Kidney (tissue), 14 donors: ENCODE measurements around the gene SMG6. TPM values are rescaled to one million over a fixed set of nuclear protein-coding genes. Genes with fewer than 3 reads are reported as not detected.
A peak's percentile ranks its signal among the peaks of the same experiment; 100 is the strongest.

Source experiments
- DNase-seq, 5 donors: peaks; one replicate each; pipeline ENCODE4 v3.0.0-alpha.2; 2013 to 2020
- FAIRE-seq: peaks from 2 replicates; lab custom pipeline; 2012; peaks lifted over from hg19 to GRCh38; lab: Jason Lieb, UNC
- H3K27ac ChIP-seq, 2 donors: one replicate each; pipeline ENCODE4 v1.7.0; 2013; ENCODE audit warnings: low read depth in 2 of 2, low read length in 2 of 2, inconsistent platforms in 1 of 2
- H3K27me3 ChIP-seq: one replicate; pipeline ENCODE4 v1.7.1; 2013; ENCODE audit warnings: low read length, inconsistent platforms; ENCODE audit not compliant: control insufficient read depth, insufficient read depth
- H3K36me3 ChIP-seq, 3 donors: one replicate each; pipeline versions ENCODE4 v1.7.0 to v1.7.1; 2013; ENCODE audit warnings: low read length in 3 of 3, control low read depth in 1 of 3, inconsistent platforms in 1 of 3; ENCODE audit not compliant: insufficient read depth in 3 of 3, control insufficient read depth in 2 of 3
- H3K4me1 ChIP-seq, 3 donors: one replicate each; pipeline versions ENCODE4 v1.7.0 to v1.7.1; 2013; ENCODE audit warnings: low read length in 3 of 3, inconsistent platforms in 1 of 3, low read depth in 1 of 3; ENCODE audit not compliant: control insufficient read depth in 2 of 3, insufficient read depth in 2 of 3
- H3K4me3 ChIP-seq, 3 donors: one replicate each; pipeline versions ENCODE4 v1.7.0 to v1.8.1; 2013; ENCODE audit warnings: low read length in 3 of 3, control low read depth in 1 of 3, inconsistent platforms in 1 of 3
- H3K9ac ChIP-seq, 3 donors: one replicate each; pipeline versions ENCODE4 v1.7.0 to v1.7.1; 2013; ENCODE audit warnings: low read length in 3 of 3, control low read depth in 1 of 3, inconsistent platforms in 1 of 3
- H3K9me3 ChIP-seq, 3 donors: one replicate each; pipeline versions ENCODE4 v1.7.0 to v1.7.1; 2013; ENCODE audit warnings: low read length in 3 of 3, control low read depth in 1 of 3, inconsistent platforms in 1 of 3; ENCODE audit not compliant: control insufficient read depth in 2 of 3, insufficient read depth in 1 of 3
- intact Hi-C: fragments of 100-400 bp; cut with DNase I; formaldehyde crosslinking; loops from one replicate; pipeline ENCODE4 v1.11.1; 2022
- polyA plus RNA-seq: library from polyadenylated mRNA; stranded (reverse); fragments of 350-450 nt; fragmentation: Illumina TruSeq; extraction: RNeasy Lipid Tissue Mini Kit (QIAGEN cat#74804); gene quantifications from one replicate; pipeline ENCODE4 v1.2.3, GENCODE V29; 2014; ENCODE audit warnings: low read depth, low replicate concordance; ENCODE audit not compliant: insufficient read depth
- total RNA-seq: library from RNA; stranded (reverse); fragmentation: NEBNext Ultra II Directional; extraction: Animal tissue kit (Norgen Biotek cat#: 25700); gene quantifications from one replicate; pipeline ENCODE4 v1.2.1, GENCODE V29; 2021
- TF ChIP-seq, protein P1 (sequence below): IDR thresholded peaks from 3 replicates; pipeline ENCODE4 v1.5.1; 2012; ENCODE audit warnings: mild to moderate bottlenecking, moderate library complexity, borderline replicate concordance; ENCODE audit not compliant: insufficient read depth; ENCODE audit errors: extremely low read depth
- donor health status: control.
- donor health status: control.
- donor health status: control.
- donor health status: control.
- donor health status: control.
- donor health status: DM: yes; HTN: yes; CAD: no.
- donor health status: Normal renal cell carcinoma (clear cell type).

SMG6 gene
- total and polyA plus RNA-seq, 2 donors from 2014 or later = 20.6 to 37.3 TPM

DNA sequence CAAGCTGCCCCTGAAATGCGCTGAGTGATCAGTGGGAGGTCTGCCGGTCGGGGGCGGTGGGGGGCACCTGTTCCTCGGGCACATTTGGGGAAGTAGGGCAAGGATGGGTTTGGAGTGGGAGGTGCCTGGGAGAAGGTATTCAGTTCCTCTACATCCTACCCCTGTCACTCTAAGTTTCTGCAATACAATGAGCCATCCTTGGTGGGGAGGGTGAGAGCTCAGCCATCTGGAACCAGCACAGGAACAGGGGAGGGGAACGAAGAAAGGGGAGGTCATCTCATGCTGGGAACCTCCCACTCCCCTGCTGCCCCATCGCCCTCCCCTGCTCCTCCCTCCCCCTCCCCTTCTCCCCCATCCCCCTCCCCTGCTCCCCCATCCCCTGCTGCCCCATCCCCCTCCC is 269.4 kb downstream of the SMG6 start:
- DNase-seq = peak in 3 of 5 donors; percentile 31 to 67 (median 48)
- intact Hi-C loops = no loop called here
- H3K27ac ChIP-seq = no peak overlapping the region

DNA sequence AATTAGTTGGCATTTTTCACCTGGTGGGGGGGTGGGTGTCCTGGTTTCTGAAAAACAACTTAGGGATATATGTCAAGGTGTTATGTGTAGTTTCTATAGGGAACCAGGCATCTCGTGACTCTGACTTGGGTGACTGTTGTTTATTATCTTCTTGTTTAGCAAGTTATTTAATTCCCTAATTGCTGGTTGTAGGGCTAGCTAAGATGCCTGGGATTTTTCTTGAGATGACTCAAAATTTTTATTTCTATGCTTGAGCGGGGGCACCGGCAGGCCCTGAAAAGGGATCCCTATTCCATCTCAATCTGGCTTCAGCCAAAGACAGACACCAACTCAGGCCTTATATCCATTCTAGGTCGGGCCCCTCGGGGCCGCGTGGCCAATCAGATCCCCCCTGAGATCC is 270.4 kb downstream of the SMG6 start:
- peaks cover 2 to 26% (median 14%) of the 10 kb centered on the region in 3 donors for H3K36me3 ChIP-seq
- H3K9ac ChIP-seq = no peak overlapping the region
- no peak overlapping the region for H3K27ac ChIP-seq
- FAIRE-seq (no peak), DNase-seq (no peak)
- TF ChIP-seq, protein P1, sequence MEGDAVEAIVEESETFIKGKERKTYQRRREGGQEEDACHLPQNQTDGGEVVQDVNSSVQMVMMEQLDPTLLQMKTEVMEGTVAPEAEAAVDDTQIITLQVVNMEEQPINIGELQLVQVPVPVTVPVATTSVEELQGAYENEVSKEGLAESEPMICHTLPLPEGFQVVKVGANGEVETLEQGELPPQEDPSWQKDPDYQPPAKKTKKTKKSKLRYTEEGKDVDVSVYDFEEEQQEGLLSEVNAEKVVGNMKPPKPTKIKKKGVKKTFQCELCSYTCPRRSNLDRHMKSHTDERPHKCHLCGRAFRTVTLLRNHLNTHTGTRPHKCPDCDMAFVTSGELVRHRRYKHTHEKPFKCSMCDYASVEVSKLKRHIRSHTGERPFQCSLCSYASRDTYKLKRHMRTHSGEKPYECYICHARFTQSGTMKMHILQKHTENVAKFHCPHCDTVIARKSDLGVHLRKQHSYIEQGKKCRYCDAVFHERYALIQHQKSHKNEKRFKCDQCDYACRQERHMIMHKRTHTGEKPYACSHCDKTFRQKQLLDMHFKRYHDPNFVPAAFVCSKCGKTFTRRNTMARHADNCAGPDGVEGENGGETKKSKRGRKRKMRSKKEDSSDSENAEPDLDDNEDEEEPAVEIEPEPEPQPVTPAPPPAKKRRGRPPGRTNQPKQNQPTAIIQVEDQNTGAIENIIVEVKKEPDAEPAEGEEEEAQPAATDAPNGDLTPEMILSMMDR = no peak
- intact Hi-C loops = no loop called here
- H3K4me1 ChIP-seq = peaks cover 0 to 10% (median 6%) of the 10 kb centered on the region in 3 donors
- H3K4me3 ChIP-seq = no peak overlapping the region
- no peaks in the 10 kb centered on the region for H3K9me3 ChIP-seq
- no peaks in the 10 kb centered on the region for H3K27me3 ChIP-seq

More for the DNA sequence above, 269.4 kb downstream of the SMG6 start:
- H3K4me1 ChIP-seq = peaks cover 0 to 10% (median 6%) of the 10 kb centered on the region in 3 donors
- H3K4me3 ChIP-seq = no peak overlapping the region
- peaks cover 2 to 30% (median 14%) of the 10 kb centered on the region in 3 donors for H3K36me3 ChIP-seq
- TF ChIP-seq, protein P1 = no peak
- H3K9ac ChIP-seq = no peak overlapping the region
- H3K9me3 ChIP-seq = no peaks in the 10 kb centered on the region
- FAIRE-seq = no peak
- no peaks in the 10 kb centered on the region for H3K27me3 ChIP-seq

- H3K4me1 ChIP-seq = peaks cover 0 to 10% (median 6%) of the 10 kb centered on the region in 3 donors
- peak overlapping the region; percentile 73 to 76 (median 74) for H3K9ac ChIP-seq
- no peaks in the 10 kb centered on the region for H3K27me3 ChIP-seq
- peaks cover 0 to 9% (median 3%) of the 10 kb centered on the region in 3 donors for H3K36me3 ChIP-seq
- no peak overlapping the region for H3K27ac ChIP-seq
- peak in 1 of 5 donors; percentile 81 for DNase-seq
- FAIRE-seq = no peak
- no peaks in the 10 kb centered on the region for H3K9me3 ChIP-seq
- intact Hi-C loops = no loop called here
- TF ChIP-seq, protein P1 = peak; percentile 57
- H3K4me3 ChIP-seq = peak overlapping the region; percentile 55 to 94 (median 91)
Measured at GRCh38 chr17:2030779-2031163, 272.8 kb downstream of the SMG6 start.
